Esophagus squamous epithelium (tissue), 4 donors: ENCODE measurements around the gene ADK.

Source experiments
- CTCF ChIP-seq, 6 experiments: fragments of 450-650 bp in 4 of 6; fragments of 200-600 bp in 2 of 6; sonication (generic) in 2 of 6; IDR thresholded peaks; one replicate each; pipeline ENCODE4 v1.5.1; 2016 to 2019; ENCODE audit warnings: antibody characterized with exemption in 6 of 6, mild to moderate bottlenecking in 4 of 6, moderate library complexity in 4 of 6
- POLR2A ChIP-seq, 4 donors: fragments of 450-650 bp; IDR thresholded peaks; one replicate each; pipeline ENCODE4 v1.6.1; 2017; ENCODE audit warnings: antibody characterized with exemption in 4 of 4, mild to moderate bottlenecking in 4 of 4, moderate library complexity in 3 of 4

- TF ChIP-seq CTCF (IDR thresholded peaks at IDR 0.05) (peak; percentile 29 to 58 (median 48)), POLR2A (IDR thresholded peaks at IDR 0.05) (no peak)
Measured at GRCh38 chr10:74213571-74214162, 62.6 kb downstream of the ADK start.
